GM18498 (cell line): Measurements from ENCODE around the gene TRPV5.
A peak's percentile ranks its signal among the peaks of the same experiment; 100 is the strongest.

Experiments used
- ATAC-seq: cut with Tn5 transposase; IDR thresholded peaks from one replicate; pipeline ENCODE4 v1.9.1; 2021; ENCODE audit warnings: mild to moderate bottlenecking, moderate library complexity; ENCODE audit not compliant: unreplicated experiment

TRPV5 gene

DNA sequence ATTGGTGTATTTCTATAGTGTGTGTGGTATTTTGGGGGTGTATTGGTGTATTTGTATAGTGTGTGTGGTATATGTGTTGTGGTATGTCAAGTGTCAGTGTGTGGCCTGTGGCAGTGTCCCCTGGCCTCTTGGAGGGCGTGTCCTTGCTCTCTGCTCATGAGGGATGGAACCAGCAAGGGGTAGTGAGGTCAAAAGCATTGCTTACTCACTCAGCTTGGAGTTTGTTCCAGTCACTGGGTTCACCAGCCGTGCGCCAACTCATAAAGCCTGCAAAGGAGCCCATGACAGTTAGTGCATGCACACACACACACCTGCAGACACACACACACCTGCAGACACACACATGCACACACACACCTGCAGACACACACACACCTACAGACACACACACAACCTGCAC, 43.7 kb downstream of the TRPV5 start:
- no peak for ATAC-seq

- no peak for ATAC-seq
Measured at GRCh38 chr7:142887282-142888015, 46.1 kb downstream of the TRPV5 start.

- no peak for ATAC-seq
Measured at GRCh38 chr7:142886866-142887265, 46.7 kb downstream of the TRPV5 start.

GRCh38 chr7:142885311-142886230, 48.0 kb downstream of the TRPV5 start, which contains the start of gene TRPV6:
TRPV6 (minus strand) TSS chr7:142885745.
- no peak for ATAC-seq

DNA sequence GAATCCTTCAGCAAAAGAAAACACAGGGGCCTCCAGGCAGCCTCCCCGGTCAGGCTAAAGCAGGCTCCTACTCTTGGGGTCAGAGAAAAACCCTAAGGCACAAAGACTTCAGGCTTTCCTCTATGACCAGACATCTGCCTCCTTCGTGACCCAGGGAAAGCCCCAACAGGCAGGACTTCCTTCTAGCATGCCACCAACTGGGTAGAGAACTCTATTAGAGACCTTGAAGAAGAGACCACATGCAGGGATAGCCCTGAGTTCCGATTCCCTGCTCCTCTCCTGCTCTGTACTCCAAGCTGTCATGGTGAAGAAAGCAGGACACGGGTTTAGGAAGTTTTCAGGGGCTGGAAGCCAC, 49.3 kb downstream of the TRPV5 start:
- ATAC-seq, result no peak

DNA sequence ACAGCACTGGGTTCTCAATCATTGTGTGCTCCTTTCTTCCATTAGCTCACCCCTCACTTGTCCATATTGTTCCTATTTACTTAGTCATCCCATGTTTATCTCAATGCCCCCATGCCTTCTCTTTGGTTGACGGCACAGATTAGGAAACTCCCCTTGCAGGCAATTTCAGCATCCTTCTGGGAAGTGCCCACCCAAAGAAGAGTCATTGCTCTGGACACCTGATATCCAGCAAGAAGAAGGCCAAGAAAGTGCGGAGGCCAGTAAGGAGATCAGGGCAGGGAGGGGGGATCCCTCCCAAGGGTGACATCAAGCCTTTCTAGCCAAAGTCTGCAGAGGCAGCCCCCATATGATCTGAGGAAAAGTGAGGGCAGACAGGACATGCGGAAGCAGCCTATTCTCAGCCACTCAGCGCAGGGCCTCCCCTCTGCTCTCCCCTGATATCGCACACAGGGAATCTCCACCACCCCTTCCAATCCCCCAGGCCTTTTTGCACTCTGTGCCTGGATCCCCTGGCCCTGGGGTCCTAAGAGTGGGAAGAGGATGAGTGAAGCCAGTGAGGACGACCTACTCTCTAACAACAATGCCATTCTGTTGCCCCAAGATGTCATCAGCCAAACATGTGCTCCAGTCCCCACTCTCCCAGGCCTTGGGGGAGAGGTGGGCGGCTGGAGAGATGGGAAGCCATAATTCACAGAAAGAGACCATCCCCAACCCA, 49.8 kb downstream of the TRPV5 start:
- no peak for ATAC-seq

DNA sequence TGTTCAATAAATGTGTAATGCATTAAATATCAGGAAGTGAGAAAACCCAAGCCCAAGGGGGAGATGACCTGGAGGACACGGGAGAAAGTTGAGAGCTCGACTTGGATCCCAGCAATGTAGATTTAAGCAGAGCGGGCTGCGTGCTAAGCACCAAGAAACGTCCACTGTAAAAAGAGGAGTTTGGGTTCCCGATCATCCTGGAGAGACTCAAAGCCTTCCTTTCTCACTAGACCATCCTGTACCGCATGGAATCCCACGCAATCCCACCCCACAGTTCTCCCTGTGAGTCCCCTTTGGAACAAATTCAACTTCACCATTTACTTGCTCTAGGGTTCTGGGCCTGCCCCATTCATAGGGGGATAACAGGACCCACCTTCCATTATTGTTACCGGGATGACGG, 50.4 kb downstream of the TRPV5 start:
- no peak for ATAC-seq

- no peak for ATAC-seq
Measured at GRCh38 chr7:142882338-142882678, 51.2 kb downstream of the TRPV5 start.

- no peak for ATAC-seq
Measured at GRCh38 chr7:142881586-142882337, 51.8 kb downstream of the TRPV5 start.

- ATAC-seq, result peak; percentile 72
Measured at GRCh38 chr7:142880876-142881505, 52.6 kb downstream of the TRPV5 start.

DNA sequence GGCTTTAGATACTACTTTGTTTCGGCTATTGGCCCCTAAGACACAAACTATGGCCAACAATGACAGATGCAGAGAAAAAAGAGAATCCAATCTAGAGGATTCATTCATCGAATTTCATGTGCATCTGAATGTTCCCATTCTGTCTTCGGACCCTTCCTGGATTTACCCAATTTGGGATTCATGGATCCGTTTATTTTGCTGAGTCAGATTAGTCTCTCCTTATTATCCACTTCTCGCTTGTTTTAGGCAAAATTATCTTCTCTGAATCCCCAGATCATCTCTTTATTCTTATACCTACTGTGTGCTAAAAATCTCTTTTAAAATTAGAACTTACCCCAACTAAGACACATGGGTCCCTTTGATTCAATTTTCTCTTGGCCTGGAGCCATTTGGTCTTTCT, 54.5 kb downstream of the TRPV5 start:
- ATAC-seq, result no peak

DNA sequence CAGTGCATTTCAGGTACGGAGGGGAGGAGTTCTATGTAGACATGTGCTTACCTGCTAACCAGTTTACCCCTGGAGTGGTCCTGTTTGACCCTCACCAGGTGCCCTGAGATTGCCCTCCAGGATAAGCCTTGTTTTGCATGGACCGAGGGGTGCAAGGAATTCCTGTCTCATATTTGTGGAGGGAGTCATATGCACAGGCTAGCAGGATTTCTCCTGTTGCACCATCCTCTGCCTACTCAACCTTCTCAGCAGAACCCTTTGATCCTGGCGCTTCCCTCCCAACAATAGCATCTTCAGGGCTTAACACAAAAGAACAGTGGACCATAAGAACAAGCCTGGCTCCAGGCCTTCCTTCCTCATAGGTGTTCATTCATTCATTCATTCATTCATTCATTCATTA, 55.2 kb downstream of the TRPV5 start:
- ATAC-seq, result no peak

DNA sequence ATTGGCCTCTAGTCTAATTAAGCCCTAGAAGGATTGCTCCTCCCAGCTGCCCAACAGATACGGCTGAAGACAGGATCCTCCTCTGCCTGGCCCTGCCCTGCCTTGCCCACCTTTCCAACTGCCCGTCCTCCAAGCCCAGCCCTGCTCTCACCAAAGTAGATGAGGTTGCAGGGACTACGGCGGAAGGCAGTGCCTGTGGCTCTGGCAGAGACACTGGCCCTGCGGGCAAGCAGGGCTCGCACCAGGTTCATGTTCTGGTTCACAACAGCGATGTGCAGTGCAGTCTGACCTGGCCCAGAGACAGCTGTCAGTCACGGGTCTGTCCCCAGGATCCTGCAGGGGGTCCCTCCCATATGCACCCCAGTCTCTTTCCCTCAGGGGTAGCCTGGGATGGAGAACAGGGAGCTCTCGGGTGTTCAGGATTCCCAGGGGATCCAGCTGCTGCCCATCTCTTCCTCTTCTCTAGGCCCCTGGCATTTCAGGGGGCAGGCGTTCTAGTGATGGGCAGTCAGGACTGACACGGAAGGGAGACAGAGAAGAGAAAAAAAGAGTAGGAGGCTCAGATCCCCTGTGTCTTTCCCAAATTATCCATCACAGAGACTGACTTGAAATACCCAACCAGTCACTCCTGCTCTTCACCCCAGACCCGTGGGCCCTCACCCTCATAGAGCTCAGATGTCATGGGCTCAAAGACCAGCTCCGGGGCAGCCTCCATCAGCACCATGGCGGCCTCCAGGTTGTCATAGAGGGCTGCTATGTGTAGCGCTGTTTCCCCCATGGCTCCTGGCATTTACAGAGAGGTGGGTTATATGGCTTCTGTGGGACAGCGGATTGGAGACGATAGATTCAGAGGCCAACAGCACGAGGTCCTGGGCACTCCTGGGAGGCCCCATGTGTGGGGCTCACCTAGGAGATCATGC, 56.3 kb downstream of the TRPV5 start:
- no peak for ATAC-seq

- no peak for ATAC-seq
Measured at GRCh38 chr7:142876236-142876960, 57.1 kb downstream of the TRPV5 start.

- no peak for ATAC-seq
Measured at GRCh38 chr7:142875456-142875855, 58.1 kb downstream of the TRPV5 start.

DNA sequence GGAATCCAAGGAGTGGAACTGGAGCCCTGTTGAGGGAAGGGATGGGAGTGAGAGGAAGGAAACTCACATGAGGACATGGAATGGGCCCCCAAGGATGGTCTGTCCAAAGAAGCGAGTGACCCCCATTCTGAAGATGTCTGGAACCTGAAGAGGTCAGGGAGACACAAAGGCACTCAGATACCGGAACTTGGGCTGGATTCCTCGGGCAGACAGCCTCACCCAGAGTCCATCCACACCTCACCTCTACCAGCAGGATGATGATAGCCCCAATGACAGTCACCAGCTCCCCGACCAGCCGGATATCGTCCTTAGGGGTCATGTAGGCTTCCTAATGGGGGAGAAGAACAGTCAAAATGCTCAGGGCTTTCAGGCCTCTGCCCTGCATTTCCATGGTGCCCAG, 58.7 kb downstream of the TRPV5 start:
- ATAC-seq, result no peak

GRCh38 chr7:142874409-142874808, 59.1 kb downstream of the TRPV5 start:
- no peak for ATAC-seq

DNA sequence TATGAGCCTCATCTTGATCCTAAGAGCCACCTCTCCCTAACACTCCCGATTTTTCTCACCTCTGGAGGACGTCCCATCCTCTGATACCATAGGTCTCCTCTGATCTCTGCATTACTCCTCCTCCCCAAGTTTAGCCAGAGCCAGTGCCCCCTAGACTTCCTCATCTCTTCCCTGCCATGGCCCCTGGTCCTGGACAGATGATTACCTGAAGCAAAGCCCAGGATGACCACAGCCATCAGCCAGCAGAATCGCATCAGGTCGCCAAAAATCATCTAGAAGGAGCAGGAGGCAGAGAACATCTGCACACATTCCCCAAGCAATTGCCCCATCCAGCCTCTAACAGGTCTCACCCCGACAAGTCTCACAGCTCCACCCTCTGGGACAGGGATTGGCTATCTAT, 59.7 kb downstream of the TRPV5 start:
- ATAC-seq, result no peak

- ATAC-seq, result peak; percentile 71
Measured at GRCh38 chr7:142873281-142873784, 60.2 kb downstream of the TRPV5 start.
